ENCODE results near the gene CNDP1.

CNDP1 gene

GRCh38 chr18:74546751-74547530 lies 12.6 kb downstream of the CNDP1 start:
- DNase-seq (no peak), ATAC-seq (ENCODE audit: insufficient read depth, low read depth) (no peak)
- TF ChIP-seq CTCF (IDR thresholded peaks at IDR 0.05; ENCODE audit: borderline replicate concordance, extremely low read depth, low read length, poor library complexity, severe bottlenecking) = no peak
- no peak for TF ChIP-seq EZH2 (IDR thresholded peaks at IDR 0.05; ENCODE audit: borderline replicate concordance, low read depth, low read length, severe bottlenecking)
- Histone ChIP-seq H3K27me3 (ENCODE audit: insufficient read depth, low read length, poor library complexity) (peaks cover 6% of the 10 kb centered on the region), H3K9me3 (ENCODE audit: insufficient read depth, low read length, severe bottlenecking) (peaks cover 4% of the 10 kb centered on the region), H3K4me3 (ENCODE audit: low read depth in 1 of 2, low read length in 2 of 2) (no peak overlapping the region), H3K27ac (ENCODE audit: low read length) (no peak overlapping the region), H2AFZ (ENCODE audit: low read depth, low read length) (no peak overlapping the region), H3K79me2 (ENCODE audit: insufficient read depth, low read length) (no peaks in the 10 kb centered on the region), H3K4me1 (ENCODE audit: insufficient read depth, low read length) (no peaks in the 10 kb centered on the region), H3K36me3 (ENCODE audit: insufficient read depth, low read length) (no peaks in the 10 kb centered on the region), H3K9ac (ENCODE audit: low read depth, low read length) (no peak overlapping the region), H3K4me2 (ENCODE audit: insufficient read depth, low read length) (no peak overlapping the region), H4K20me1 (ENCODE audit: insufficient read depth, low read length) (no peaks in the 10 kb centered on the region)

- Histone ChIP-seq H3K79me2 (ENCODE audit: insufficient read depth, low read length) (no peaks in the 10 kb centered on the region), H3K9me3 (ENCODE audit: insufficient read depth, low read length, severe bottlenecking) (peaks cover 4% of the 10 kb centered on the region), H3K27ac (ENCODE audit: low read length) (no peak overlapping the region), H3K36me3 (ENCODE audit: insufficient read depth, low read length) (no peaks in the 10 kb centered on the region), H3K4me2 (ENCODE audit: insufficient read depth, low read length) (no peak overlapping the region), H3K27me3 (ENCODE audit: insufficient read depth, low read length, poor library complexity) (peaks cover under 1% of the 10 kb centered on the region), H4K20me1 (ENCODE audit: insufficient read depth, low read length) (no peaks in the 10 kb centered on the region), H3K4me1 (ENCODE audit: insufficient read depth, low read length) (no peaks in the 10 kb centered on the region), H2AFZ (ENCODE audit: low read depth, low read length) (no peak overlapping the region), H3K4me3 (ENCODE audit: low read depth in 1 of 2, low read length in 2 of 2) (no peak overlapping the region), H3K9ac (ENCODE audit: low read depth, low read length) (no peak overlapping the region)
- DNase-seq = no peak
- no peak for ATAC-seq (ENCODE audit: insufficient read depth, low read depth)
- TF ChIP-seq EZH2 (IDR thresholded peaks at IDR 0.05; ENCODE audit: borderline replicate concordance, low read depth, low read length, severe bottlenecking) (no peak), CTCF (IDR thresholded peaks at IDR 0.05; ENCODE audit: borderline replicate concordance, extremely low read depth, low read length, poor library complexity, severe bottlenecking) (no peak)
Measured at GRCh38 chr18:74547860-74548259, 13.6 kb downstream of the CNDP1 start.

GRCh38 chr18:74549591-74550104 lies 15.3 kb downstream of the CNDP1 start:
- no peak overlapping the region for H3K4me3 ChIP-seq (ENCODE audit: low read depth in 1 of 2, low read length in 2 of 2)
- H3K9me3 ChIP-seq (ENCODE audit: insufficient read depth, low read length, severe bottlenecking) = peaks cover 4% of the 10 kb centered on the region

More at GRCh38 chr18:74549591-74550104, 15.3 kb downstream of the CNDP1 start:
- Histone ChIP-seq H3K27me3 (ENCODE audit: insufficient read depth, low read length, poor library complexity) (no peaks in the 10 kb centered on the region), H3K4me1 (ENCODE audit: insufficient read depth, low read length) (no peaks in the 10 kb centered on the region), H3K79me2 (ENCODE audit: insufficient read depth, low read length) (no peaks in the 10 kb centered on the region), H3K4me2 (ENCODE audit: insufficient read depth, low read length) (no peak overlapping the region), H2AFZ (ENCODE audit: low read depth, low read length) (no peak overlapping the region), H3K36me3 (ENCODE audit: insufficient read depth, low read length) (no peaks in the 10 kb centered on the region), H3K9ac (ENCODE audit: low read depth, low read length) (no peak overlapping the region), H4K20me1 (ENCODE audit: insufficient read depth, low read length) (no peaks in the 10 kb centered on the region), H3K27ac (ENCODE audit: low read length) (no peak overlapping the region)
- ATAC-seq (ENCODE audit: insufficient read depth, low read depth) (no peak), DNase-seq (no peak)
- no peak for TF ChIP-seq EZH2 (IDR thresholded peaks at IDR 0.05; ENCODE audit: borderline replicate concordance, low read depth, low read length, severe bottlenecking)
- TF ChIP-seq CTCF (IDR thresholded peaks at IDR 0.05; ENCODE audit: borderline replicate concordance, extremely low read depth, low read length, poor library complexity, severe bottlenecking) = no peak
